GM21390 (cell line): ENCODE data around the gene PLCB1.

Source experiments
- ATAC-seq: cut with Tn5 transposase; IDR thresholded peaks from one replicate; pipeline ENCODE4 v1.9.1; 2021; ENCODE audit not compliant: unreplicated experiment

PLCB1 gene

DNA sequence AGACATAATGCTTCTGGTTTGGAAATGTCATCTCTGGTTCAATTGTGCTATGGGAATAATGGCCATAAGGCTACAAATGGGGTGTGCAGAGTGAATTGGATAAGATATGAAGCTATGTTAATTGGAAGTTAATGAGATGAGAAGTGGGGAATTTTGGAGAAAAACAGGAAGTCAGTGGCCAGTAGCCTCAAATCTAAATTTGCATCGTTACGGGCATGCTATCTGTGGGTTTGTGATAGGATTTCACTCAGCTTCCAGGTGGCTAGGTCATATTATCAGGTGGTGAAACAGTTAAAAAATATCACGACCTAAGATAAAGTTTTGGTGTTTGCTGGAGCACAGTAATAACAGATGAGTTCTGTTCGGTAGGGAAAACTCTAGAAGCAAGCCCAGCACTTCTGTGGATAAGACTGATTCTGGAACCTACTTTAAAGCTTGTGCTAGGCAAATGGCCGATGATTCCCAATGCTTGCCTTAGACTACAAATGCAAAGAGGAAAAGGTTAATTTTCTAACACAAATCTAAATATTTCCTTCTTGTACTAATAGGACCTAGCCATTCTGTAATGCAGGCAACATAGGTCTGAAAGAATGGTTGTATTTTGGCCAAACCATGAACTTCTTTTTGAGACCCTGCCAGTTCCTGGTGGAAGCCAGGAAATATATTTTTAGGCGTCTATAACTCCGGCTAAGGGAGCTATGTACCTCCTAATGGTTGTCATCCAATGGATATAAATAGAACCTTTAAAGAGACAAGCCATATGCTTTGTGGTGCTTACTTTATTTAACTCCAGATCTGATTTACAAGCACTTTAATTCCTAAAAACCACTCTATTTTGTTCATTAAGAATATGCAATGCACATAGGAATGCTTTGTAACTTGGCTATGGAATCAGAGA lies 111.0 kb downstream of the PLCB1 start:
- ATAC-seq, result no peak

DNA sequence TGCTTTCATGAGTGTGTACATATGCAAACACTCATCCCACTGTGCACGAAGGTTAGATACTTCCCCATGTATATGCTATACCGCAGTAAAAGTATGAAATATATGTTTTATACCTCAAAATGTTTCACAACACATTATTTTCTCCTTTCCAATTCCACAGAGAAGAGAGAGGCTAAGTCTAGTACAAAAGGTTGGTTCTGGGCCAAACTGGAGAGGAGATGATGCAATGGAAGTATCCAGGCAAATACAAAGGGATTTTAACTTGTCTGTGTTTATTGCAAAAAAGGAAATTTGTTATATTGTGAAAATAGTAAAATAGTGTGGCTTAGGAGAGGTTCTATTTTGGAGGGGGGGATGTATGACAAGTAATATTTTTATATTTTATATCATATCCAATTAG lies 112.6 kb downstream of the PLCB1 start:
- ATAC-seq, result no peak

DNA sequence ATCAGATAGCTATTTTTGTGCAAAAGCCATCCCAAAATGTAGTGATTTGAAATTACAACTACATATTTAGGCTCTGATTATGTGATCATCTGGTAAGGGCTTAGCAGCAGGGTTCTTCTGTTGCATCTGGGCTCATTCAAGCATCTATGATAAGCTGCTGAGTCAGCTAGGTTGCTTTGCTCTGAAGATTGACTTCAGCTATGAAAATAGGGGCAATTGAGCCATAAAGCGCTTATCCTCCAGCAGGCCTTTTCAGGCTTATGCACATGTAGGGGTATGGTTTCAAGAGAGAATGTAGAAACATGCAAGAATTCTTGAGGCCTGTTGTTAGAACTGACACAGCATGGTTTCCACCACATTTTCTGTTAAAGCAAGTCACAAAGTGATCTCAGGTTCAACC lies 114.1 kb downstream of the PLCB1 start:
- ATAC-seq, result no peak

DNA sequence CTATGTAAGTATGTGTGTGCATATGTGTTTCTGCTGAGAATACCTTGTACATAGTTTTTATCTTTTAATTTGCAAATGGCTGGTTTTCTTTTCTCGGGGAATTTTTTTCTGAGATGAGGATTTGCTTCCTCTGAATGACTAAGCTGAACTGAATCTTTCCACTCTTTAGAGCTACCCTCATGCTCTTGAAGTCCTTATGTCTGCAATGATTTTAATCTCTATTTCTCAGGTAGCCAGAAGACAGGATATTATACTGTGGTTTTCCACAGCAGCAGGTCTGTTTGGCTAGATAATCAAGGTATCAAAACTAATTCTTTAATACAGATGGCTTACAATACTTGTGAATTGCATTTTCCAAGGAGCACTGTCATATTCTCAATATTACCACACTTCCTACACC lies 114.7 kb downstream of the PLCB1 start:
- no peak for ATAC-seq

DNA sequence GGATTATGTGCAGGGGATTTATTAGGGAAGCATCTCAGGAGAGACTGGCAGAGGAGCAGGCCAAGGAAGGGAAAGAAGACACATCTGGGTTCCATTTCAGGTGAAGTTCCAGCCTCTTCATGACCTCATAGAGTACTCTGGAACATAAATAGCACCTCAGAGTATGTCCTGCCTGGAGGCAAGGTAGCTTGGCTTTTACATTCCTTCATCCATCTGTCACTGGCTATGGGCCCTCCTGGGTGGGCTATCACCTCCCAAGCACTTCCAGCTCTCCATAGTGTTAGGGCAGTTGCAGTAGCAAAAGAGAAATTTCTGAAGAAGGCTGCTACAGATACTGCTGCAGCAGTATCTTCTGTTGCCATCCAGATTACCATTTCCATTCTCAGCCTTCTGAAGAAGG lies 116.0 kb downstream of the PLCB1 start:
- ATAC-seq, result no peak

DNA sequence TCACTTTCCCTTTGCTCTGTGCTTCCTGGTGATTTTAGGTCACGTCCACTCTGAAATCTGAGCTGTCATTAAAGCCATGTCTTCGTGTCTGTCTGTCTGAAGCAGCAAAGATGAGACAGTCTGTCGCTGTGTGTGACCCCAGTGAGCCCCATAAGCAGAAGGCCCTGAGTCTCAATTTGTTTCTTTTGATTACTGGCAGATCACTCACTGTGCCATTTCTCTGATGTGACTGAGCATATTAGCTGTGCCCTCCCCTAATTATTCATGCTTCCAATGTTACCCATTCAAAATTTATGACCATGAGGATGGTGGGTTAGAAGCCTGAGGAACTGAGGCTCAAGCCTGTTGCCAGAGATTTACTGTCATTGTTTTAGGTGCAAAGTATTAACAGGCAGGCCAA lies 117.6 kb downstream of the PLCB1 start:
- no peak for ATAC-seq

DNA sequence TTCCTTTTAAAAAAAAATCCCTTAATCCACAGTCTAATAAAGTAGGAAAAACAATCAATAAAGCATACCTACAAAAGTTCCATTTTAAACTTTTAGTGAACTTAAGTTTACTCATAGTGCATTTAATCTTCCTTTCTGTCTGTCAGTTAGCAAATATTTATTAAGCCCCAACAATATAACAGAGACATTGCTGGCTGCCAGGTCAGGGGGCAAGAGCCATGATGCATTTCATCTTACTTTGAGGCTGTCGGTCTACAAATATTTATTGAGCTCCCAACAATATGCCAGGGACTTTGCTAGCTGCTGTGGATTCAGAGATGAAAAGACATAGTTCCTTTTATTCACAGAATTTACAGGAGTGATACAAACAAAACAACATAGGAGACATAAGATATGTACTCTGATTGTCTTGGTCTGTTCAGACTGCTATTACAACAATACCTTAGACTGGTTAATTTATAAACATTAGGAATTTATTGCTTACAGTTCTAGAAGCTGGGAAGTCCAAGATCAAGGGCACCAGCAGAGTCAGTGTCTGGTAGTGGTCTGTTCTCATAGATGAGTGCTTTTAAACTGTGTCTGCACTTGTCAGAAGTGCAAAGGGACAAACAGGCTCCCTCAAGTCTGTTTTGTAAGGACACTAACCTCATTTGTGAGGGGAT lies 118.6 kb downstream of the PLCB1 start:
- no peak for ATAC-seq

DNA sequence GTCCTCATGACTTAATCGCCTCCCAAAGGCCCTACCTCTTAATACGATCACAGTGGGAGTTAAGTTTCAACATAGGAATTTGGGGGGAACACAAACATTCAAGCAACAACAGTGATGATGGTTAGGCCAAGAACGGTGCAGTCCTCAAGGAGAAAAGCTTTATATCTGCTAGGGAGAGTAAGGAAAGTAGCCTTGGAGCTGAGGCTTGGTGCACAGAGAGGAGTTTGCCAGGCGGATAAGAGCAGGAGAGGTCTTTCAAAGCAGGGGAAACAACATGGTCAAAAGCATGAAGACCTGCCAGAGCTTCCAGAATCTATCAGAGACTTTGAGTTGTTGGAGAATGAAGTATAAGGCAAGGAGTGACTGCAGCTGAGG lies 119.1 kb downstream of the PLCB1 start:
- no peak for ATAC-seq

DNA sequence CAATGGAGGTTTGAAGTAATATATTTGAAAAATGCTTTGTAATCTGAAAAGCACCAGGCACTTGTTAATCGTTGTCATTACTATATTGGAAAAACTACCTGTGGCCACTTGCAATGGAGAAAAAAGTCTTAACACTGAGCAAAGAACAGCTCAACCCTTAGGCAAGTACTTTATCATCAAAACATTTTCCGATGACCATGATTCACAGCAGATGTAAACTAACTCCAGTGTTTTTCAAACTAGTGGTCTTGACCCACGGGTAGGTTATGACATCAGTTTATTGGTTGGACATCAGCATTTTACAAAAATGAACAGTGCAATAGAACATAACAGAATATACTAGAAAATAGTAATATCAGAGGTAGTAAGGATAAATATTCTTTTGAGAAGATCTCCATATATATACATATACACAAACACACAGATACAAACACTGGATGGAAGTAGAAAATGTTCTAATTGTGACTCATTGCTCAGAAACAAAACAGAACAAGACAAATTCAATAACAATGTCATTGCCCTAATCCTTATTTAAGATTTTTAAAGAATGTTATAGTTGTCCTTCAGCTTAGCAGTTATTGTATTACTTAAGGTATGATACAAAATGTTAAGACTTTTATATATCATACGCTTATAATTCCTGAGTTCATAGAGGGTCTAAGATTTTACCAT lies 123.0 kb downstream of the PLCB1 start:
- ATAC-seq, result no peak

DNA sequence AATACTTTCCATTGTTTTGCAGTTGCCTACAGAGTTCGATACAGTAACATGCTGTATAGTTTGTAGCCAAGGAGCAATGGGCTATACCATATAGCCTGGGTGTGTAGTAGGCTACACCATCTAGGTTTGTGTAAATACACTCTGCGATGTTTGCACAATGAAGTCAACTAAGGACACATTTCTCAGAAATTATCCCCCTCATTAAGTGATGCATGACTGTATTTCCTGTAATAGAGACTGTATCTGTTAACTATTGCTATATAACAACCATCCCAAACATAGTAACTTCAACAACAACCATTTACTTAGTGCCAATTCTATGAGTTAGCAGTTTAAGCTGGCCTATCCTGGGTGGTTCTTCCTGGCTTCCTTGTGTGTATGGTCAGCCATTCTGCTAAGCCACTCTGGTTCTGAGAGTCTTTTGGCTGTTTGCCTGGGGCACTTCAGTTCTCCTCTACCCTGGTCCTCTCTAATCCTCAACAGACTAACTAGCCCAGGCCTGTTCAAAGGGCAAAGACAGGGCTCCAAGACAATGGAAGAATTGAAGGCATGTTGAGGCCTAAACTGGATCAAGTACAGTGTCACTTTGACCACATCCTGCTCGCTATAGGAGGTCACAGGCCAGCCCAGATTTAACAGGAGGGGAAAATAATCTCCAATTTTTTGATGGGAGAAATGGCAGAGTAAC lies 124.0 kb downstream of the PLCB1 start:
- ATAC-seq, result no peak

DNA sequence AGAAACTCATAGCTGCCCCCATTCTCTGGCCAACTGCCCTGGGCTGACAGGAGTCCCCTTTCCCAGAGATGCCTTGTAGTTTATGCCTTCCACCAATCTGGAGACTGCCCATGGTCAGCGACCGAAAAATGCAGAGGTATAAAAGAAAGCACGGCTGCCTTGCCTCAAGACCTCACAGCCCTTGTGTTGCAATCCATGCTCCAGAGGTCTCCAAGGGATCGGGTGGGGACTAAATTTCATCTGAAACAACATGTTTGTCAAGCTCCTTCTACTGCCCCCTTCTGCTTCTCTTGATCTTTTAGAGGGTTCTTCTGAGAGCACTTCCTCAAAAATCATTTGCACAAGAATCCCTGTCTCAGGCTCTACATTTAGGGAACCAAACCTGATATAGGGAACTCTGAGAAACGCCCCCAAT lies 128.8 kb downstream of the PLCB1 start:
- ATAC-seq, result no peak

DNA sequence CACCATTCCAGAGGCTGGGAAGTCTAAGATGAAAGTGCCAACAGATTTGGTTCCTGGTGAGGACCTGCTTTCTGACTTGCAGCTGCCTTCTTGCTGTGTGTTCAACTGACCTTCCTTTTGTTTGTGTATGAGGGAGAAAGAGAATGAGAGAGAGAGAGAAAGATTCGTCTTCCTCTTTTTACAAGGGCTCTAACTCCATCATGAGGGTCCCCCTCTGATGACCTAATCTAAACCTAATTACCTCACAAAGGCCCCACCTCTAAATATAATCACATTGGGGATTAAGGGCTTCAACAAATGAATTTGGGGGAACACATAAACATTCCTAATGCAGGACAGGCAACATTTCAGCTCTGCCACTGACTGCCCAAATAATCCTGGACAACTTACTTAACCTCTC lies 130.7 kb downstream of the PLCB1 start:
- no peak for ATAC-seq

DNA sequence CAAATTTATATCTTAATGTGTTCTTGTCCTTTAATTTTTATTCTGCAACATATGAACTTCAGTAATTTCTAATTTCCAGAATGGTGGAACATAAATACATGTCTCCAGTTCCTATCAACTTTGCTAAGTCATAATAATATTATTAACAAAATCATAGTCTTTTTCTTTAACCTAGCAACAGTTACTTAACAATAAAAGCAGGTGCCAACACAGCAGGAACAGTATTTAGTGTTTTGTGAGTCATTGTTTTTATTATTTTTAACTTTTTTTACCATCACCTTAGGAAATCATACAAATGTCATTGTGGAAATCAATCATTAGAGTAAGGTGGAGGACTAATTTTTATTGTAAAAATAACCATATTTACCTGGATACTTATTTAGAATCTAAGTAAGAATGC lies 133.5 kb downstream of the PLCB1 start:
- no peak for ATAC-seq

DNA sequence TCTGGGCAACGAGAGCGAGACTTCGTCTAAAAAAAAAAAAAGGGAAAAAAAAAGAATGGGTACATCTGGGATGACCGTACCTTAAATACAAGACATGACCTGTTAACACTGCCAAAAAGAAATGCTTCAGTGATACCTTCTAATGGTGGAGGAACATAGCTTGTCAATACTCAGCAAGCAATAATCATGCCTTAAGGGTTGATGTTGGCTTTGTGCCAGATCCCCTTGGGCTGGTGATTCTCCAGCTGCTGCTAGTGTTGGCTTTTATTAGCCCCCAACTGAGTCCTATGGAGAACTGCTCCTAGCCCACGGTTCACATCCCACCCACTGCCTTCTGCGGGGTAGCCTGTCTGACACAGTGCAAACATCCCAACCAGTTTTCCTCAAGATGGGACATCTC lies 134.9 kb downstream of the PLCB1 start:
- ATAC-seq, result no peak

DNA sequence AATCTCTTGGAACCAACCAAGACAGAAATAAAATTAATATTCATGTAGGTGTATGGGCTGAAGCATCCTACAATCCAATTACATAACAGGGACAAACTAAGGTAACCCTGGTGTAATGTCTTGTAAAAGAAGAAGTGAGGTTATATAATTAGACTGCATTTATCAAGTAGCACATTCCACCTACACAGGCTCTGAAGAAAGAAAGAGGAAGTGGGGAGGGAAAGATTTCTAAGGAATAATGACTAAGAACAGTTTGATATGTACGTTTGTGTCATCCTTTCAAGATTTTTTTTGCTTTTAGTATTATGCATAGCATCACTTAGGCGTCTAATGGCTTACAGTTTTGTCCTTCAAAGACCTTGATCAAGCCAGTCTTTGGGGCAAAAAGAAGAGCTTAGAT lies 139.7 kb downstream of the PLCB1 start:
- no peak for ATAC-seq

DNA sequence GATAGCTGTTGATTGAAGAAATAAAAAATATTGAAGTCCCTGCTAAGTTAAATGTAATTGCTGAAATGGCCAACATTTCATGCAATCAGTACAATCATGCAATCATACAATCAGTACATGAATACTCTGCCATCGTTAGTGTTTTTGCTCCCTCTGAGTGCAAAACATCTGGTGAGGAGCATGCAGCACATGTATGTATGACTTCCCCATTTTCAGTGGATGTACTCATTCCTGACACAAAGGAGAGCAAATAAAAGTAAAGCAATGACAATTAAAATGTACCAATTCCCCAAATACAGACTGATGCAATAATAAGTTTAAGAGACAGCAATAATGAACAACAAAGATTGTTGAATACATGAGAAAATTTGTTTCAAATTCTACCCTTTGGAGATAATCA lies 140.7 kb downstream of the PLCB1 start:
- no peak for ATAC-seq

DNA sequence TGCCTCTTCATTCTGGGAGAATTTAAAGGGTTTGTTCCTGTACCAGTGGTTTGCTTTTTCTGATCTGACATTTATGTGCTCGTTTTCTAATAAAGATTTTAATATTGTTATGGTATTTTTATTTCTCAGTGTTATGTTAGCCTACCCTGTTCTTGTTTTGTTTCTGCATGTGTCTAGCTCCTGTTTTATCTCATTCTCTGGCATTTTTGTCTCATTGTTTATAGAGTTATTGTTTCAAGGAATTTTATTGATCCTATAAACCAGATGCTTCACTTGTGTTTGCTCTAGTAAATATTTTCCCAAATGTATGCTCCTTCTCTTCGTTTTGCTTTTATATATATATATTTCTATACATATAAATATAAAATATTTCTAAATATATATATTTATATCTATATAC lies 152.8 kb downstream of the PLCB1 start:
- no peak for ATAC-seq

DNA sequence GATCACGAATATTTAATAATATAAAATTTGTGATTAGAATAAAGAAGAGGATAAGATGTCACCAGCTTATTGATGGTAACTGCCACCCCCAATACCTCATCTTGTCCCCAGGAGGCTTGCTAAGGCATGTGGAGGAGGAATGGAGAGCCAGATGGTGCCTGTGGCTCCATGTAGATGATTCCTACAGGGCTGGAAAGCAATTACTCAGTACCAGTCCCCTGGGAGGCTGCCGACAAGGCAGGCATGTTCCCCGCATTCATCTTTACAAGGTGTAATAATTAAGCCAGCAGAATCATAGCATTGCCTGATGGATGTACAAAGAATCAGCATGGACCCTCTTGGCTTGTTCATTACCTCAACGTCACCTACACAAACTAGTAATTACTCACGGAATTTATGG lies 155.3 kb downstream of the PLCB1 start:
- ATAC-seq, result no peak

DNA sequence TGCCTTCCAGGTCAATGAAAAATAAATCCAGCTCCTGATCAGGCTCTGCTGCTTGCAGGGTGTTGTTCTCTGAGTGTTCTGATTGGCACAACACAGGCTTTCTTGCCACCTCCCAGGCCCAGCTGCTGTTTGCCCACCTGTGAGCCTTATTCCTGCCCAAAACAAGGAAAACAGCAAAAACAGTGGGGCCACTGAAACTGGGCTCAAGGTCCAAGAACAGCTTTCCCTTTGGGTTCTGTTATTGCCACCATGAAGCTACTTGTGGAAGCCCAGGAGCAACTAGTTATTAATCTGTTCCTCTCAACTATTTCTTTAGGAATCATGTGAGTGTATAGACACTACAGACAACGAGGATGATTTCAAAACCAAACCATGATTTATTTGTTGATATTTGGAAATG lies 159.1 kb downstream of the PLCB1 start:
- ATAC-seq, result no peak

DNA sequence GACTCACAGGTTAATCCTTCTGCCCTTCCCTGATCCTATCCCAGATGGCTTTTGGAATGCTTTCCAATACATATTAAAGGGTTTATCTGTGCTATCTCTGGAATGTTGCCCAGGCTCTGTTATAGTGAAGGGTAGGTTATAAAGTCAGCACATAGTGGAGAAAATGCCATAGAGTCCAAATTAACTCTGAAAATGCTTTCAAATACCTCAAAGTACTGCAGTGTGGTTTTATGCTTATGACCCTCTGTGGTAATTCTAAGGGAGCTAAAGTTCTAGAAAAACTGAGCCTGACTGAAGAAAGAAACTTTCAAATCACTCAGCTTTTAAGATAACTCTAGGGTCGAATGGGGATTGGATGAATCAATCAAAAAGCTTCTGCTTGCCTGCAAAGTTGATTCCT lies 159.8 kb downstream of the PLCB1 start:
- no peak for ATAC-seq

DNA sequence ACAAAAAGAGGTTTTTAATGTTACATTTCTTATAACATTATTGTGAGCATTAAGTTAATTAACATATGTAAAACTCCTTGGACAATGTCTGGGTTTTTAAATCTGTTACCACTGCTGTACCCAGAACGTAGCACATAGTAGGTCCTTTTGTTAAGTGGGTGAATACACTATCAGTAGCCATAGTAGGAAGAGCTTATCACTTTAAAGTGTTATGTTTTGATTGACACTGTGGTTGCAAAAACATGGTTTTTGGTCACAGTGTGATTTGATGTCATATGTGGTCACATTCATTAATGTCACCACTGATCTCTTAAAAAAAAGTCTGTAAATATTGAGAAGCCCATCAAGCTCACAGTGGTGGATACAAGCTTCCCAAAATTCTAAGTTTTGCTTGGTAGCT lies 160.7 kb downstream of the PLCB1 start:
- no peak for ATAC-seq

DNA sequence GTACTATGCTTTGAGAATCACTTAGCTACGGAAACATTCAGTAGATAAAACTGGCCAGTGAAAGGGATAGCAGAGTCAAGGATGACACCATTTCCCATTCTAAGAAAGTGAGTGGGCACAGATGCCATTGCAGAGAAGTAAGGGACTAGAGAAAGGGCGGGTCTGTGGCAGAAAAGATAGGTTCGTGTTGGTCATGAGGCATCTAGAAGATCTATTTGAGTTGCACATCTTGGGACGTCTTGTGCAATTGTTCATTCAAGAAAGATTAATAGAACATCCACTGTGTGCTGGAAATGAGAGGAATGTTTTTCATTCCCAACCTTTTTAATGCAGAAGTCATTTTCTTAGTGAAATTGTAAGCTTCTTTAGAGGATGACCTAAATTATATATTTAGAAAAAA lies 161.7 kb downstream of the PLCB1 start:
- no peak for ATAC-seq
